Measurements from ENCODE around the gene UNC93B1. TPM values are rescaled to one million over a fixed set of nuclear protein-coding genes. Genes with fewer than 3 reads are reported as not detected.
A peak's percentile ranks its signal among the peaks of the same experiment; 100 is the strongest.

UNC93B1 gene
- total and polyA plus RNA-seq, 2 of the 8 experiments (the other 6 are each of a cell fraction or from before 2014, with no cell fraction given): 18.9 to 34.3 TPM

GRCh38 chr11:68004551-68005335 lies 846 bp upstream of the UNC93B1 start:
- Histone ChIP-seq H3K9ac (replicated peaks in 1 of 4; ENCODE audit: extremely low read depth in 1 of 4, low read depth in 3 of 4, low read length in 3 of 4) (no peak overlapping the region), H2BK20ac (ENCODE audit: low read length) (0 out of 2 replicates have a peak overlapping the region, but pooled peaks have one; percentile 1), H3K56ac (replicated peaks; ENCODE audit: insufficient read length, low read depth, low read length) (no peak overlapping the region), H3K79me1 (ENCODE audit: low read depth, low read length) (no peaks in the 10 kb centered on the region), H3K9me3 (ENCODE audit: insufficient read depth in 2 of 2, low read depth in 1 of 2, low read length in 1 of 2) (no peaks in the 10 kb centered on the region), H3K23me2 (ENCODE audit: low read depth, low read length) (peaks cover 12% of the 10 kb centered on the region), H2AK5ac (ENCODE audit: low read depth, low read length) (peak overlapping the region; percentile 65; the same call in 1 of the 2 replicates), H3K23ac (ENCODE audit: insufficient read length) (no peak overlapping the region), H3K79me2 (ENCODE audit: control insufficient read depth in 1 of 2, insufficient read depth in 2 of 2, low read length in 2 of 2) (no peaks in the 10 kb centered on the region), H3K27me3 (replicated peaks in 1 of 4; ENCODE audit: control insufficient read depth in 3 of 4, extremely low read depth in 1 of 4, insufficient read depth in 3 of 4, low read length in 3 of 4) (peaks cover 0 to 5% (median under 1%) of the 10 kb centered on the region in 4 experiments; a peak in 2 of 7 replicates), H3K14ac (ENCODE audit: insufficient read length) (no peak overlapping the region), H2BK12ac (ENCODE audit: low read depth, low read length) (peak overlapping the region; percentile 45; the same call in 1 of the 2 replicates), H3K18ac (ENCODE audit: extremely low read depth, low read length) (peak overlapping the region; percentile 71; the same call in 1 of the 2 replicates), H4K5ac (ENCODE audit: insufficient read length, low read depth, low read length) (no peak overlapping the region), H3K36me3 (ENCODE audit: control insufficient read depth in 2 of 4, insufficient read depth in 4 of 4, low read length in 3 of 4) (no peaks in the 10 kb centered on the region), H4K8ac (ENCODE audit: extremely low read depth, insufficient read depth, low read length) (peak overlapping the region; percentile 66), H2BK5ac (ENCODE audit: low read depth, low read length) (no peak overlapping the region), H4K20me1 (replicated peaks in 1 of 2; ENCODE audit: control insufficient read depth in 1 of 2, insufficient read depth in 2 of 2, low read length in 2 of 2) (peaks cover 0 to 2% of the 10 kb centered on the region in 2 experiments), H3K4me2 (ENCODE audit: insufficient read depth in 1 of 2, low read depth in 2 of 2, low read length in 2 of 2) (peak overlapping the region; percentile 39 to 57), H3K4me1 (replicated peaks in 1 of 4; ENCODE audit: control insufficient read depth in 3 of 4, insufficient read depth in 4 of 4, low read length in 3 of 4) (peaks cover 0 to 12% (median 4%) of the 10 kb centered on the region in 4 experiments; a peak in 5 of 7 replicates), H2AFZ (ENCODE audit: low read length) (peak overlapping the region; percentile 61; the same call in 1 of the 2 replicates), H3K27ac (ENCODE audit: low read depth, low read length) (no peak overlapping the region), H4K91ac (replicated peaks; ENCODE audit: insufficient read length, low read length) (peak overlapping the region; percentile 99), H2BK120ac (replicated peaks; ENCODE audit: low read depth, low read length) (peak overlapping the region; percentile 24), H3K4ac (replicated peaks; ENCODE audit: insufficient read length, low read depth, low read length) (peak overlapping the region; percentile 83), H2BK15ac (ENCODE audit: low read length) (peak overlapping the region; percentile 12; the same call in 1 of the 2 replicates), H3K4me3 (ENCODE audit: extremely low read depth in 1 of 4, insufficient read depth in 2 of 4, low read depth in 3 of 4, low read length in 4 of 4) (peak overlapping the region in 2 of 4 experiments; percentile 39 to 76; a peak in 3 of 8 replicates)
- no peak for TF ChIP-seq YY1 (IDR thresholded peaks at IDR 0.05; ENCODE audit: low read depth, low read length)
- TF ChIP-seq ZNF274 (IDR thresholded peaks at IDR 0.05; ENCODE audit: borderline replicate concordance, extremely low read depth, low read length): no peak
- TF ChIP-seq NANOG (IDR thresholded peaks at IDR 0.05; ENCODE audit: insufficient read depth, low read depth, low read length, poor library complexity, severe bottlenecking): no peak
- TF ChIP-seq EP300 (IDR thresholded peaks at IDR 0.05; ENCODE audit: borderline replicate concordance in 1 of 2, low read depth in 2 of 2, low read length in 2 of 2): no peak
- TF ChIP-seq FOSL1 (IDR thresholded peaks at IDR 0.05; ENCODE audit: insufficient read depth, low read depth, low read length): no peak
- TF ChIP-seq JUND (IDR thresholded peaks at IDR 0.05; ENCODE audit: low read length): no peak
- TF ChIP-seq CREB1 (IDR thresholded peaks at IDR 0.05): no peak
- no peak for TF ChIP-seq HDAC6 (IDR thresholded peaks at IDR 0.05; ENCODE audit: low read depth, low read length)
- no peak for TF ChIP-seq RNF2 (IDR thresholded peaks at IDR 0.05; ENCODE audit: borderline replicate concordance, low read depth, low read length, missing control alignments, poor library complexity, severe bottlenecking)
- TF ChIP-seq SP1 (IDR thresholded peaks at IDR 0.05; ENCODE audit: low read depth, low read length): no peak
- no peak for TF ChIP-seq KDM1A (IDR thresholded peaks at IDR 0.05; ENCODE audit: borderline replicate concordance, low read length)
- DNase-seq (ENCODE audit: low read depth in 1 of 2, low spot score in 2 of 2) (no peak), FAIRE-seq (no peak)
- ChIA-PET POLR2A (ENCODE audit: partially characterized antibody) (no interaction called here), CTCF (ENCODE audit: partially characterized antibody) (interaction anchor here (0.9 to 3.4 kb wide), 3 partner anchors 11 to 17 kb away, joined by 3 to 19 read pairs (median 4); no protein-coding TSS in a partner anchor)
- 92% methylated on average over 12 of the region's 14 CpGs; no CpG with 5 or more reads in 1 of the 2 experiments for WGBS, 2 experiments (ENCODE audit: extremely low coverage in 1 of 2, insufficient coverage in 1 of 2, insufficient read length in 1 of 2, insufficient replicate concordance in 2 of 2, low coverage in 1 of 2, low lambda C conversion rate in 2 of 2, missing lambda C conversion rate in 1 of 2)

Measured in H1 (cell line).